GM19372 (cell line): ENCODE data around the gene FAM219A.
"Not testable (repeated sequence)": the region's sequence is repeated elsewhere in the genome, so short reads cannot be mapped to it uniquely, and the experiment has no call there.

ENCODE experiments used
- ATAC-seq: cut with Tn5 transposase; IDR thresholded peaks from one replicate; pipeline ENCODE4 v1.9.1; 2021; ENCODE audit warnings: mild to moderate bottlenecking, low read depth, moderate library complexity; ENCODE audit not compliant: unreplicated experiment

Gene FAM219A

GRCh38 chr9:34446951-34447350 lies 11.4 kb downstream of the FAM219A start:
- no peak for ATAC-seq

GRCh38 chr9:34446468-34446891 lies 11.9 kb downstream of the FAM219A start:
- ATAC-seq: no peak

- ATAC-seq: no peak
Observed at GRCh38 chr9:34443976-34444375, 14.4 kb downstream of the FAM219A start.

- ATAC-seq: no peak
Observed at GRCh38 chr9:34443533-34443932, 14.8 kb downstream of the FAM219A start.

GRCh38 chr9:34442770-34443169 lies 15.6 kb downstream of the FAM219A start:
- no peak for ATAC-seq

- no peak for ATAC-seq
Observed at GRCh38 chr9:34440017-34440416, 18.4 kb downstream of the FAM219A start.

- ATAC-seq: not testable (repeated sequence)
Observed at GRCh38 chr9:34438465-34438864, 19.9 kb downstream of the FAM219A start.

- ATAC-seq: not testable (repeated sequence)
Observed at GRCh38 chr9:34437926-34438307, 20.5 kb downstream of the FAM219A start.

- ATAC-seq: no peak
Observed at GRCh38 chr9:34437006-34437925, 21.1 kb downstream of the FAM219A start.

GRCh38 chr9:34431667-34432066 lies 26.7 kb downstream of the FAM219A start:
- no peak for ATAC-seq

GRCh38 chr9:34430843-34431437 lies 27.4 kb downstream of the FAM219A start:
- no peak for ATAC-seq

- ATAC-seq: no peak
Observed at GRCh38 chr9:34428325-34428958, 29.9 kb downstream of the FAM219A start.

GRCh38 chr9:34426347-34427074 lies 31.9 kb downstream of the FAM219A start:
- ATAC-seq: no peak

GRCh38 chr9:34419716-34420504 lies 38.5 kb downstream of the FAM219A start:
- ATAC-seq: no peak

- ATAC-seq: no peak
Observed at GRCh38 chr9:34417734-34418133, 40.6 kb downstream of the FAM219A start.

- ATAC-seq: no peak
Observed at GRCh38 chr9:34413231-34413852, 45.0 kb downstream of the FAM219A start.

GRCh38 chr9:34412336-34412735 lies 46.0 kb downstream of the FAM219A start:
- ATAC-seq: no peak

GRCh38 chr9:34409154-34409553 lies 49.2 kb downstream of the FAM219A start:
- ATAC-seq: no peak

- ATAC-seq: no peak
Observed at GRCh38 chr9:34408173-34408572, 50.2 kb downstream of the FAM219A start.
